ENCODE data around the gene SMG7. TPM values are rescaled to one million over a fixed set of nuclear protein-coding genes. Genes with fewer than 3 reads are reported as not detected.

SMG7 gene
- total and polyA plus RNA-seq, 2 donors (not counting 3 experiments of a cell fraction or from before 2014, with no cell fraction given): 25.4 to 47.1 TPM

- ChIA-PET POLR2A (no interaction called here), CTCF (no interaction called here)
- DNase-seq (ENCODE audit: low read depth, low spot score) (no peak), FAIRE-seq (no peak)
- Histone ChIP-seq H3K4me1 (ENCODE audit: control insufficient read depth, extremely low read depth, insufficient read depth, low read length) (no peaks in the 10 kb centered on the region), H3K9ac (replicated peaks; ENCODE audit: extremely low read depth, insufficient read depth, low read length) (no peak overlapping the region), H3K4me2 (ENCODE audit: insufficient read depth, low read length) (no peak overlapping the region), H4K20me1 (replicated peaks; ENCODE audit: control insufficient read depth, extremely low read depth, insufficient read depth, low read length) (no peaks in the 10 kb centered on the region), H3K79me2 (ENCODE audit: control insufficient read depth, insufficient read depth, low read length) (no peaks in the 10 kb centered on the region), H3K27me3 (ENCODE audit: control insufficient read depth in 2 of 2, insufficient read depth in 2 of 2, low read length in 2 of 2) (no peaks in the 10 kb centered on the region), H3K4me3 (replicated peaks in 1 of 3; ENCODE audit: insufficient read depth in 1 of 3, low read depth in 1 of 3, low read length in 3 of 3) (no peak overlapping the region), H3K36me3 (ENCODE audit: control insufficient read depth in 2 of 2, extremely low read depth in 1 of 2, insufficient read depth in 2 of 2, low read length in 2 of 2) (peaks cover 19 to 29% of the 10 kb centered on the region in 2 experiments), H2AFZ (ENCODE audit: low read depth, low read length) (no peak overlapping the region), H3K9me1 (replicated peaks; ENCODE audit: control insufficient read depth, extremely low read depth, insufficient read depth, low read length) (no peaks in the 10 kb centered on the region), H3K9me3 (replicated peaks; ENCODE audit: control insufficient read depth, insufficient read depth, low read length) (no peaks in the 10 kb centered on the region), H3K27ac (ENCODE audit: insufficient read depth, low read depth, low read length) (no peak overlapping the region)
- dilution Hi-C loops (cut with MboI; ENCODE audit: extremely low pct_ligation_motif_present, low sequenced_read_pairs): no loop called here
- TF ChIP-seq POLR2AphosphoS5 (IDR thresholded peaks at IDR 0.05; ENCODE audit: insufficient read depth, low read depth, low read length) (no peak), FOS (IDR thresholded peaks at IDR 0.05; ENCODE audit: borderline replicate concordance, insufficient read depth, low read length) (no peak), JUN (IDR thresholded peaks at IDR 0.05; ENCODE audit: borderline replicate concordance, insufficient read depth, insufficient read length, low read depth) (no peak), POLR2A (IDR thresholded peaks at IDR 0.05; ENCODE audit: low read depth, low read length) (no peak), MYC (IDR thresholded peaks at IDR 0.05; ENCODE audit: low read depth, low read length) (no peak), GATA2 (IDR thresholded peaks at IDR 0.05; ENCODE audit: insufficient read depth, insufficient read length, low read depth, low read length) (no peak), EZH2 (IDR thresholded peaks at IDR 0.05; ENCODE audit: borderline replicate concordance, low read depth, low read length, severe bottlenecking) (no peak), CTCF (IDR thresholded peaks at IDR 0.05; ENCODE audit: extremely low read depth in 1 of 2, insufficient read depth in 1 of 2, low read depth in 1 of 2, low read length in 2 of 2) (no peak)
- TF ChIP-seq, protein P1, sequence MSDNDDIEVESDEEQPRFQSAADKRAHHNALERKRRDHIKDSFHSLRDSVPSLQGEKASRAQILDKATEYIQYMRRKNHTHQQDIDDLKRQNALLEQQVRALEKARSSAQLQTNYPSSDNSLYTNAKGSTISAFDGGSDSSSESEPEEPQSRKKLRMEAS (IDR thresholded peaks at IDR 0.05; ENCODE audit: insufficient read depth, insufficient read length): no peak
- BruUV-seq (replicated peaks): no TSS peak
- intact Hi-C loops (cut with micrococcal nuclease): no loop called here
Measured at GRCh38 chr1:183546427-183546826, 74.1 kb downstream of the SMG7 start.
